GM12878 (cell line): ENCODE data around the gene MYO9B. TPM values are rescaled to one million over a fixed set of nuclear protein-coding genes. Genes with fewer than 3 reads are reported as not detected.

Source experiments
- ATAC-seq: fragments of 200-7000 bp; cut with Tn5 transposase; 3 replicates; pipeline ENCODE4 v1.9.1; 2020; ENCODE audit warnings: mild to moderate bottlenecking, moderate library complexity
- BruUV-seq: library from RNA; stranded (reverse); fragments of 400-500 nt; replicated peaks from 2 replicates; lab custom pipeline; 2021; lab: Mats Ljungman, UMichigan
- CTCF ChIA-PET: fragments of 300-600 bp; sonication (Branson Sonifier 250); formaldehyde crosslinking; extraction: SDS; loops from one replicate; lab custom pipeline; 2021; ENCODE audit warnings: inconsistent platforms; lab: Yijun Ruan, JAX
- POLR2A ChIA-PET: fragments of 350-600 bp; formaldehyde crosslinking; extraction: SDS; loops from one replicate; lab custom pipeline; 2021; ENCODE audit warnings: inconsistent platforms; lab: Charles Lee
- RAD21 ChIA-PET: fragments of 300-600 bp; sonication (Branson Sonifier 250); formaldehyde crosslinking; loops from one replicate; lab custom pipeline; 2023; ENCODE audit warnings: antibody characterized with exemption; ENCODE audit not compliant: unreplicated experiment; lab: Charles Lee
- SMC1A ChIA-PET: fragments of 300-600 bp; sonication (Branson Sonifier 250); formaldehyde crosslinking; loops from one replicate; lab custom pipeline; 2023; ENCODE audit not compliant: unreplicated experiment, uncharacterized antibody; lab: Charles Lee
- DNase-seq: peaks from one replicate; pipeline ENCODE4 v3.0.0-alpha.2; 2011; ENCODE audit warnings: low read depth, low spot score
- FAIRE-seq: peaks from 3 replicates; lab custom pipeline; 2011; peaks lifted over from hg19 to GRCh38; lab: Jason Lieb, UNC
- H2AFZ ChIP-seq: 2 replicates; pipeline ENCODE4 v1.6.0; 2011; ENCODE audit warnings: low read depth, low read length, control low read depth; ENCODE audit not compliant: control insufficient read depth
- H3K27ac ChIP-seq: 2 replicates; pipeline ENCODE4 v1.5.1; 2011; ENCODE audit warnings: control low read depth; ENCODE audit not compliant: control insufficient read depth, insufficient read depth
- H3K27me3 ChIP-seq, 2 experiments: replicated peaks in 1 of 2; 2 replicates each; pipeline versions ENCODE4 v1.6.0 to v1.6.1; 2011; ENCODE audit warnings: low read length in 1 of 2; ENCODE audit not compliant: control insufficient read depth in 2 of 2, insufficient read depth in 2 of 2
- H3K36me3 ChIP-seq, 2 experiments: 2 replicates each; pipeline ENCODE4 v1.5.1; 2011; ENCODE audit warnings: low read length in 1 of 2; ENCODE audit not compliant: control insufficient read depth in 2 of 2, insufficient read depth in 2 of 2
- H3K4me1 ChIP-seq: 2 replicates; pipeline ENCODE4 v1.6.1; 2011; ENCODE audit warnings: mild to moderate bottlenecking, low read length, moderate library complexity, mixed read lengths; ENCODE audit not compliant: control insufficient read depth, insufficient read depth
- H3K4me2 ChIP-seq: 2 replicates; pipeline ENCODE4 v1.6.0; 2011; ENCODE audit warnings: control low read depth; ENCODE audit not compliant: control insufficient read depth, insufficient read depth
- H3K4me3 ChIP-seq: fragments of 200-600 bp; sonication (generic); 2 replicates; pipeline ENCODE4 v1.5.1; 2016
- H3K79me2 ChIP-seq: 2 replicates; pipeline ENCODE4 v1.6.0; 2011; ENCODE audit warnings: low read length; ENCODE audit not compliant: control insufficient read depth, insufficient read depth
- H3K9ac ChIP-seq: 2 replicates; pipeline ENCODE4 v1.8.0; 2011; ENCODE audit warnings: low read length, control low read depth, mixed read lengths; ENCODE audit not compliant: control insufficient read depth, insufficient read depth
- H3K9me3 ChIP-seq: replicated peaks from 3 replicates; pipeline ENCODE4 v1.5.1; 2011; ENCODE audit warnings: mild to moderate bottlenecking, low read length; ENCODE audit not compliant: control insufficient read depth, insufficient read depth
- H4K20me1 ChIP-seq: 2 replicates; pipeline ENCODE4 v1.6.0; 2011; ENCODE audit not compliant: control insufficient read depth, insufficient read depth
- BMI1 ChIP-seq: fragments of 450-650 bp; IDR thresholded peaks from 2 replicates; pipeline ENCODE4 v1.6.1; 2016; ENCODE audit warnings: mild to moderate bottlenecking, moderate library complexity, borderline replicate concordance
- BRCA1 ChIP-seq: IDR thresholded peaks from 2 replicates; pipeline ENCODE4 v1.6.1; 2011; ENCODE audit warnings: low read depth, low read length, improper control_type of control experiment
- CEBPB ChIP-seq, 2 experiments: fragments of 150-350 bp in 1 of 2; IDR thresholded peaks; 2 replicates each; pipeline ENCODE4 v1.6.1; 2012 to 2014; ENCODE audit warnings: low read depth in 2 of 2, low read length in 2 of 2, borderline replicate concordance in 1 of 2, inconsistent platforms in 1 of 2
- CHD4 ChIP-seq: fragments of 200-600 bp; sonication (generic); IDR thresholded peaks from 2 replicates; pipeline ENCODE4 v1.6.1; 2016; ENCODE audit warnings: mild to moderate bottlenecking
- EED ChIP-seq: sonication (generic); IDR thresholded peaks from 2 replicates; pipeline ENCODE4 v1.6.1; 2016; ENCODE audit warnings: antibody characterized with exemption, low read depth
- FOS ChIP-seq: IDR thresholded peaks from 3 replicates; pipeline ENCODE4 v1.6.1; 2011; ENCODE audit warnings: borderline replicate concordance; ENCODE audit not compliant: insufficient read length; ENCODE audit errors: extremely low read depth
- HDAC6 ChIP-seq: fragments of 200-600 bp; sonication (generic); IDR thresholded peaks from one replicate; pipeline ENCODE4 v1.8.0; 2017; ENCODE audit warnings: antibody characterized with exemption; ENCODE audit not compliant: unreplicated experiment
- NFYB ChIP-seq: IDR thresholded peaks from 2 replicates; pipeline ENCODE4 v1.6.1; 2011; ENCODE audit warnings: low read depth, mild to moderate bottlenecking, low read length, improper control_type of control experiment, moderate library complexity; ENCODE audit not compliant: insufficient read depth
- NR2F1 ChIP-seq: fragments of 450-650 bp; conservative IDR thresholded peaks from 2 replicates; pipeline ENCODE4 v1.6.1; 2017; ENCODE audit warnings: mild to moderate bottlenecking
- RCOR1 ChIP-seq: conservative IDR thresholded peaks from 2 replicates; pipeline ENCODE4 v1.6.1; 2012; ENCODE audit warnings: low read depth, low read length, improper control_type of control experiment
- RELA ChIP-seq: fragments of 450-650 bp; IDR thresholded peaks from 2 replicates; pipeline ENCODE4 v1.8.0; 2014; ENCODE audit warnings: borderline replicate concordance; ENCODE audit not compliant: partially characterized antibody
- RUNX3 ChIP-seq: IDR thresholded peaks from 2 replicates; pipeline ENCODE4 v1.6.1; 2012; ENCODE audit warnings: low read length, inconsistent platforms
- WGBS: methylation state at CpG from one replicate; pipeline ENCODE4 v1.1.6; 2016; ENCODE audit warnings: low lambda C conversion rate; ENCODE audit not compliant: insufficient replicate concordance, insufficient coverage; ENCODE audit errors: missing lambda C conversion rate; 5-methylcytosine and 5-hydroxymethylcytosine counted together
- in situ Hi-C: fragments of 300-500 bp; cut with MboI; formaldehyde crosslinking; loops from 9 replicates; pipeline ENCODE4 v1.14.3; 2018; ENCODE audit warnings: mixed read lengths
- intact Hi-C: fragments of 100-400 bp; cut with micrococcal nuclease; formaldehyde crosslinking; loops from one replicate; pipeline ENCODE4 v1.14.2; 2022; ENCODE audit not compliant: unreplicated experiment
- polyA plus RNA-seq, 11 experiments: library from polyadenylated mRNA; depleted of rRNA in 4 of 11; unstranded in 6 of 11; stranded (reverse) in 5 of 11; fragments of >200 nt; fragmentation: Nextera tagmentation in 4 of 11; fragmentation: Illumina TruSeq in 1 of 11; extraction: Ambion mirVana in 4 of 11; extraction: Trizol in 1 of 11; gene quantifications; 1 replicate in 1 of 11; 2 replicates in 10 of 11; pipeline versions ENCODE4 v1.2.1 to v1.2.3, GENCODE V29; 2011 to 2016; ENCODE audit warnings: inconsistent platforms in 2 of 11, missing spikeins in 2 of 11, low read depth in 1 of 11
- total RNA-seq, 4 experiments: library from RNA; depleted of rRNA in 3 of 4; stranded (reverse); fragments of >200 nt in 3 of 4; fragmentation: Illumina TruSeq in 1 of 4; extraction: Trizol in 1 of 4; gene quantifications; 2 replicates each; pipeline versions ENCODE4 v1.2.1 to v1.2.3, GENCODE V29; 2013 to 2021
- TF ChIP-seq, protein P1 (sequence below), 3 experiments: IDR thresholded peaks in 2 of 3; conservative IDR thresholded peaks in 1 of 3; 2 replicates each; pipeline ENCODE4 v1.5.1; 2011; ENCODE audit warnings: low read depth in 3 of 3, low read length in 3 of 3, mild to moderate bottlenecking in 3 of 3, control low read depth in 2 of 3, moderate library complexity in 2 of 3, inconsistent platforms in 1 of 3, mixed read lengths in 1 of 3; ENCODE audit not compliant: control insufficient read depth in 2 of 3, insufficient read depth in 1 of 3; ENCODE audit errors: extremely low read depth in 1 of 3
- TF ChIP-seq, protein P2 (sequence below): IDR thresholded peaks from 2 replicates; pipeline ENCODE4 v1.6.1; 2011; ENCODE audit warnings: borderline replicate concordance, low read depth, mild to moderate bottlenecking, moderate library complexity, mixed read lengths, low read length; ENCODE audit not compliant: insufficient read depth; ENCODE audit errors: extremely low read length

MYO9B gene
- total and polyA plus RNA-seq, 10 of the 15 experiments (the other 5 are each of a cell fraction or from before 2014, with no cell fraction given), result 5.4 to 165 (median 45.8) TPM

DNA sequence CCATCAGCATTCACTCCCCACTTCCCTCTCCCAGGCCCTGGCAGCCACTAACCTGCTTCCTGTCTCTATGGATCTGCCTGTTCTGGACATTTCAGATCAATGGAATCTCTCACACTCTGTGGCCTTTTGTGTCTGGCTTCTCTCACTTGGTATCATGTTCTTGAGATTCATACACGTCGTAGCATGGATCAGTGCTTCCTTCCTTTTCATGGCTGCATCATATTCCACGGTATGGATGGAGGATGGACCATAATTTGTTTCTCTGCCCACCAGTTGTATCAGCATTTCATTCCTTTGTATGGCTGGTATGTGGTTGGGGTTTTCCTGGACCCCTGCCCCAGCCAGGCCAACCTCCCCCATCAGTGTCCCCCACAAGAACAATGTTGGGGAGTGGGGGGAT is 36.2 kb downstream of the MYO9B start:
- POLR2A ChIA-PET, result interaction anchor here (0.5 to 6.8 kb wide), 2 partner anchors 12 to 328 kb away, joined by 6 to 64 read pairs; no protein-coding TSS in a partner anchor

DNA sequence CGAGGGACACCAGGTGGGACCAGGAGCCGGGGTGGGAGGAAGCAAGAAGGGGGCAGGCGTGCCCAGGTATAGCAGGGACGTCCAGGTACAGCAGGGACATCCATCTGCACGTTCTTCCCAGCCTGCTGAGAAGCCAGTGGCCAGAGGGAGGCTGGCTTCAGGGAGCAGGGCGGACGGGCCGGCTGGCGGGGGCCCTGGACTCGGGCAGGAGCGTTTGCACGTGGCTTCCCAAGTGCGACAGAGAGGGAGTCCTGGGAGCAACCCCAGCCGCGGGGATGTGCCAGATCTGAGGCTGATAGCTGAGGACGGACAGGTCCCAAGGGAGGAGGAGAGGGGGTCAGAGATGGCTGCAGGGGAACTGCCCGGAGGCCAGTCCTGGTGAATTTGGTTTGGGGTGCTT is 36.7 kb downstream of the MYO9B start:
- Histone ChIP-seq H2AFZ (no peak overlapping the region), H4K20me1 (no peaks in the 10 kb centered on the region), H3K9me3 (no peaks in the 10 kb centered on the region; the same call in 2 of the 3 replicates), H3K27me3 (no peaks in the 10 kb centered on the region), H3K36me3 (peaks cover 22 to 50% of the 10 kb centered on the region in 2 experiments), H3K4me1 (peaks cover 50% of the 10 kb centered on the region), H3K79me2 (peaks cover 84% of the 10 kb centered on the region), H3K9ac (no peak overlapping the region), H3K4me2 (no peak overlapping the region), H3K4me3 (no peak overlapping the region), H3K27ac (no peak overlapping the region)
- ChIA-PET CTCF (no interaction called here), RAD21 (no interaction called here), POLR2A (no interaction called here), SMC1A (no interaction called here)
- BruUV-seq, result no TSS peak
- FAIRE-seq, result no peak
- DNase-seq, result no peak
- 92% methylated on average over 16 of the region's 17 CpGs for WGBS
- intact Hi-C loops, result no loop called here
- ATAC-seq, result no peak
- in situ Hi-C loops, result no loop called here
- TF ChIP-seq BMI1 (no peak), RCOR1 (no peak), RELA (no peak), FOS (no peak), HDAC6 (no peak), RUNX3 (no peak), NR2F1 (no peak), CEBPB (IDR thresholded peaks at IDR 0.05; ENCODE audit: borderline replicate concordance in 1 of 2, low read depth in 2 of 2, low read length in 2 of 2) (no peak)
- TF ChIP-seq, protein P1, sequence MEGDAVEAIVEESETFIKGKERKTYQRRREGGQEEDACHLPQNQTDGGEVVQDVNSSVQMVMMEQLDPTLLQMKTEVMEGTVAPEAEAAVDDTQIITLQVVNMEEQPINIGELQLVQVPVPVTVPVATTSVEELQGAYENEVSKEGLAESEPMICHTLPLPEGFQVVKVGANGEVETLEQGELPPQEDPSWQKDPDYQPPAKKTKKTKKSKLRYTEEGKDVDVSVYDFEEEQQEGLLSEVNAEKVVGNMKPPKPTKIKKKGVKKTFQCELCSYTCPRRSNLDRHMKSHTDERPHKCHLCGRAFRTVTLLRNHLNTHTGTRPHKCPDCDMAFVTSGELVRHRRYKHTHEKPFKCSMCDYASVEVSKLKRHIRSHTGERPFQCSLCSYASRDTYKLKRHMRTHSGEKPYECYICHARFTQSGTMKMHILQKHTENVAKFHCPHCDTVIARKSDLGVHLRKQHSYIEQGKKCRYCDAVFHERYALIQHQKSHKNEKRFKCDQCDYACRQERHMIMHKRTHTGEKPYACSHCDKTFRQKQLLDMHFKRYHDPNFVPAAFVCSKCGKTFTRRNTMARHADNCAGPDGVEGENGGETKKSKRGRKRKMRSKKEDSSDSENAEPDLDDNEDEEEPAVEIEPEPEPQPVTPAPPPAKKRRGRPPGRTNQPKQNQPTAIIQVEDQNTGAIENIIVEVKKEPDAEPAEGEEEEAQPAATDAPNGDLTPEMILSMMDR (IDR thresholded peaks at IDR 0.05 in 2 of 3, conservative IDR thresholded peaks at IDR 0.05 in 1 of 3; ENCODE audit: control insufficient read depth in 2 of 3, extremely low read depth in 1 of 3, insufficient read depth in 1 of 3, low read depth in 3 of 3, low read length in 3 of 3), result no peak

More for the DNA sequence above, 36.2 kb downstream of the MYO9B start:
- H3K9ac ChIP-seq, result no peak overlapping the region
- DNase-seq, result no peak
- no peak for TF ChIP-seq CHD4
- TF ChIP-seq, protein P2, sequence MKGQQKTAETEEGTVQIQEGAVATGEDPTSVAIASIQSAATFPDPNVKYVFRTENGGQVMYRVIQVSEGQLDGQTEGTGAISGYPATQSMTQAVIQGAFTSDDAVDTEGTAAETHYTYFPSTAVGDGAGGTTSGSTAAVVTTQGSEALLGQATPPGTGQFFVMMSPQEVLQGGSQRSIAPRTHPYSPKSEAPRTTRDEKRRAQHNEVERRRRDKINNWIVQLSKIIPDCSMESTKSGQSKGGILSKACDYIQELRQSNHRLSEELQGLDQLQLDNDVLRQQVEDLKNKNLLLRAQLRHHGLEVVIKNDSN, result no peak
- no peak for TF ChIP-seq EED
- no peak for TF ChIP-seq RELA
- no peak for TF ChIP-seq BRCA1
- no peak for TF ChIP-seq NFYB
- TF ChIP-seq, all 136 proteins: peak for 0
- ChIA-PET CTCF (interaction anchor here (3.9 kb wide), 1 partner anchor 12 kb away, joined by 30 read pairs; no protein-coding TSS in a partner anchor), SMC1A (interaction anchor here (7.3 kb wide), 1 partner anchor 12 kb away, joined by 66 read pairs; no protein-coding TSS in a partner anchor), RAD21 (interaction anchor here (7.7 kb wide), 1 partner anchor 12 kb away, joined by 90 read pairs; no protein-coding TSS in a partner anchor)
- Histone ChIP-seq H3K9me3 (no peaks in the 10 kb centered on the region; the same call in 2 of the 3 replicates), H3K79me2 (peaks cover 82% of the 10 kb centered on the region), H4K20me1 (no peaks in the 10 kb centered on the region), H3K4me1 (peaks cover 49% of the 10 kb centered on the region), H3K4me2 (no peak overlapping the region), H3K4me3 (no peak overlapping the region), H3K36me3 (peaks cover 24 to 52% of the 10 kb centered on the region in 2 experiments), H3K27me3 (no peaks in the 10 kb centered on the region), H3K27ac (no peak overlapping the region), H2AFZ (no peak overlapping the region)
- WGBS, result 94% methylated on average over 3 of the region's 3 CpGs
- FAIRE-seq (no peak), ATAC-seq (no peak)
- in situ Hi-C loops (no loop called here), intact Hi-C loops (no loop called here)
- BruUV-seq, result no TSS peak
